Activated T-cell treated with anti-CD3 and anti-CD28 coated beads, Interleukin-2, amount 50 U/mL, for 24 hours (primary cell): Measurements from ENCODE around the gene HDLBP.
"Not testable (repeated sequence)": the region's sequence is repeated elsewhere in the genome, so short reads cannot be mapped to it uniquely, and the experiment has no call there.

Experiments
- DNase-seq: peaks from one replicate; pipeline ENCODE4 v3.0.0-alpha.2; 2020
- H3K27ac Mint-ChIP-seq: 2 replicates; pipeline ENCODE4 v1.8.0; 2020; ENCODE audit warnings: mild to moderate bottlenecking, mixed read lengths
- H3K27me3 Mint-ChIP-seq: 2 replicates; pipeline ENCODE4 v1.8.0; 2020; ENCODE audit warnings: mixed read lengths
- H3K36me3 Mint-ChIP-seq: 2 replicates; pipeline ENCODE4 v1.8.0; 2020; ENCODE audit warnings: low read depth, mixed read lengths
- H3K4me1 Mint-ChIP-seq: 2 replicates; pipeline ENCODE4 v1.8.0; 2020; ENCODE audit warnings: low read depth, mixed read lengths
- H3K4me3 Mint-ChIP-seq: 2 replicates; pipeline ENCODE4 v1.8.0; 2020; ENCODE audit warnings: mild to moderate bottlenecking, moderate library complexity, mixed read lengths
- H3K9me3 Mint-ChIP-seq: 2 replicates; pipeline ENCODE4 v1.8.0; 2020; ENCODE audit warnings: mixed read lengths

The HDLBP gene

GRCh38 chr2:241205086-241205485 lies 110.4 kb downstream of the HDLBP start:
- Mint-ChIP-seq H3K4me1 (no peaks in the 10 kb centered on the region), H3K27ac (no peak overlapping the region), H3K36me3 (no peaks in the 10 kb centered on the region), H3K9me3 (no peaks in the 10 kb centered on the region), H3K27me3 (no peaks in the 10 kb centered on the region), H3K4me3 (no peak overlapping the region)
- DNase-seq, result no peak

- Mint-ChIP-seq H3K9me3 (no peaks in the 10 kb centered on the region), H3K27me3 (no peaks in the 10 kb centered on the region), H3K27ac (no peak overlapping the region), H3K4me3 (no peak overlapping the region), H3K36me3 (no peaks in the 10 kb centered on the region), H3K4me1 (no peaks in the 10 kb centered on the region)
- no peak for DNase-seq
Observed at GRCh38 chr2:241204490-241204889, 111.0 kb downstream of the HDLBP start.

- H3K9me3 Mint-ChIP-seq, result no peaks in the 10 kb centered on the region
- DNase-seq, result no peak
- no peaks in the 10 kb centered on the region for H3K27me3 Mint-ChIP-seq
- no peak overlapping the region for H3K4me3 Mint-ChIP-seq
- no peak overlapping the region for H3K27ac Mint-ChIP-seq
- H3K4me1 Mint-ChIP-seq, result no peaks in the 10 kb centered on the region
- no peaks in the 10 kb centered on the region for H3K36me3 Mint-ChIP-seq
Observed at GRCh38 chr2:241204010-241204384, 111.5 kb downstream of the HDLBP start.

GRCh38 chr2:241203218-241204009 lies 112.1 kb downstream of the HDLBP start:
- no peaks in the 10 kb centered on the region for H3K27me3 Mint-ChIP-seq
- no peak for DNase-seq

GRCh38 chr2:241202681-241203080 lies 112.8 kb downstream of the HDLBP start:
- Mint-ChIP-seq H3K36me3 (no peaks in the 10 kb centered on the region), H3K27ac (no peak overlapping the region), H3K9me3 (no peaks in the 10 kb centered on the region), H3K4me3 (no peak overlapping the region), H3K4me1 (no peaks in the 10 kb centered on the region), H3K27me3 (no peaks in the 10 kb centered on the region)
- DNase-seq, result no peak

More at GRCh38 chr2:241203218-241204009, 112.1 kb downstream of the HDLBP start:
- H3K27ac Mint-ChIP-seq, result no peak overlapping the region
- H3K36me3 Mint-ChIP-seq, result no peaks in the 10 kb centered on the region
- H3K9me3 Mint-ChIP-seq, result no peaks in the 10 kb centered on the region
- H3K4me3 Mint-ChIP-seq, result no peak overlapping the region
- H3K4me1 Mint-ChIP-seq, result no peaks in the 10 kb centered on the region

GRCh38 chr2:241202268-241202585 lies 113.2 kb downstream of the HDLBP start:
- H3K4me1 Mint-ChIP-seq, result no peaks in the 10 kb centered on the region
- no peaks in the 10 kb centered on the region for H3K27me3 Mint-ChIP-seq
- no peak for DNase-seq
- no peak overlapping the region for H3K27ac Mint-ChIP-seq
- no peaks in the 10 kb centered on the region for H3K9me3 Mint-ChIP-seq
- H3K4me3 Mint-ChIP-seq, result no peak overlapping the region
- no peaks in the 10 kb centered on the region for H3K36me3 Mint-ChIP-seq

- H3K9me3 Mint-ChIP-seq, result no peaks in the 10 kb centered on the region
- H3K27ac Mint-ChIP-seq, result no peak overlapping the region
- H3K4me3 Mint-ChIP-seq, result no peak overlapping the region
Observed at GRCh38 chr2:241201445-241202267, 113.8 kb downstream of the HDLBP start.

GRCh38 chr2:241200822-241201395 lies 114.6 kb downstream of the HDLBP start:
- H3K36me3 Mint-ChIP-seq, result no peaks in the 10 kb centered on the region
- no peak for DNase-seq
- no peaks in the 10 kb centered on the region for H3K27me3 Mint-ChIP-seq
- H3K4me1 Mint-ChIP-seq, result no peaks in the 10 kb centered on the region
- H3K9me3 Mint-ChIP-seq, result no peaks in the 10 kb centered on the region
- H3K27ac Mint-ChIP-seq, result no peak overlapping the region
- no peak overlapping the region for H3K4me3 Mint-ChIP-seq

More at GRCh38 chr2:241201445-241202267, 113.8 kb downstream of the HDLBP start:
- DNase-seq, result no peak
- Mint-ChIP-seq H3K4me1 (no peaks in the 10 kb centered on the region), H3K27me3 (no peaks in the 10 kb centered on the region), H3K36me3 (no peaks in the 10 kb centered on the region)

- DNase-seq, result no peak
- Mint-ChIP-seq H3K36me3 (no peaks in the 10 kb centered on the region), H3K4me3 (no peak overlapping the region), H3K9me3 (no peaks in the 10 kb centered on the region), H3K27me3 (no peaks in the 10 kb centered on the region), H3K4me1 (no peaks in the 10 kb centered on the region), H3K27ac (no peak overlapping the region)
Observed at GRCh38 chr2:241199897-241200821, 115.3 kb downstream of the HDLBP start.

- Mint-ChIP-seq H3K36me3 (no peaks in the 10 kb centered on the region), H3K4me1 (no peaks in the 10 kb centered on the region)
Observed at GRCh38 chr2:241199286-241199685, 116.2 kb downstream of the HDLBP start.

GRCh38 chr2:241198381-241199279 lies 116.8 kb downstream of the HDLBP start:
- Mint-ChIP-seq H3K36me3 (no peaks in the 10 kb centered on the region), H3K9me3 (no peaks in the 10 kb centered on the region), H3K27ac (no peak overlapping the region), H3K4me1 (no peaks in the 10 kb centered on the region), H3K27me3 (no peaks in the 10 kb centered on the region), H3K4me3 (no peak overlapping the region)
- no peak for DNase-seq

More at GRCh38 chr2:241199286-241199685, 116.2 kb downstream of the HDLBP start:
- Mint-ChIP-seq H3K27ac (no peak overlapping the region), H3K9me3 (no peaks in the 10 kb centered on the region), H3K4me3 (no peak overlapping the region), H3K27me3 (no peaks in the 10 kb centered on the region)
- DNase-seq, result no peak

GRCh38 chr2:241197947-241198346 lies 117.5 kb downstream of the HDLBP start:
- no peak overlapping the region for H3K4me3 Mint-ChIP-seq
- no peaks in the 10 kb centered on the region for H3K27me3 Mint-ChIP-seq
- H3K4me1 Mint-ChIP-seq, result no peaks in the 10 kb centered on the region
- DNase-seq, result no peak
- no peak overlapping the region for H3K27ac Mint-ChIP-seq
- H3K9me3 Mint-ChIP-seq, result no peaks in the 10 kb centered on the region
- H3K36me3 Mint-ChIP-seq, result no peaks in the 10 kb centered on the region

- not testable (repeated sequence) for H3K27me3 Mint-ChIP-seq, H3K27ac Mint-ChIP-seq, H3K9me3 Mint-ChIP-seq, H3K36me3 Mint-ChIP-seq, H3K4me1 Mint-ChIP-seq, DNase-seq, H3K4me3 Mint-ChIP-seq
Observed at GRCh38 chr2:241197246-241197645, 118.2 kb downstream of the HDLBP start.
